ENCODE results near the gene PGA3. TPM values are rescaled to one million over a fixed set of nuclear protein-coding genes. Genes with fewer than 3 reads are reported as not detected.
"Not testable (repeated sequence)": the region's sequence is repeated elsewhere in the genome, so short reads cannot be mapped to it uniquely, and the experiment has no call there.

The PGA3 gene
- total RNA-seq (2014; rRNA removed; shearing (Covaris generic)) = 0.34 TPM in 1 of 2 replicates, not detected in the other

DNA sequence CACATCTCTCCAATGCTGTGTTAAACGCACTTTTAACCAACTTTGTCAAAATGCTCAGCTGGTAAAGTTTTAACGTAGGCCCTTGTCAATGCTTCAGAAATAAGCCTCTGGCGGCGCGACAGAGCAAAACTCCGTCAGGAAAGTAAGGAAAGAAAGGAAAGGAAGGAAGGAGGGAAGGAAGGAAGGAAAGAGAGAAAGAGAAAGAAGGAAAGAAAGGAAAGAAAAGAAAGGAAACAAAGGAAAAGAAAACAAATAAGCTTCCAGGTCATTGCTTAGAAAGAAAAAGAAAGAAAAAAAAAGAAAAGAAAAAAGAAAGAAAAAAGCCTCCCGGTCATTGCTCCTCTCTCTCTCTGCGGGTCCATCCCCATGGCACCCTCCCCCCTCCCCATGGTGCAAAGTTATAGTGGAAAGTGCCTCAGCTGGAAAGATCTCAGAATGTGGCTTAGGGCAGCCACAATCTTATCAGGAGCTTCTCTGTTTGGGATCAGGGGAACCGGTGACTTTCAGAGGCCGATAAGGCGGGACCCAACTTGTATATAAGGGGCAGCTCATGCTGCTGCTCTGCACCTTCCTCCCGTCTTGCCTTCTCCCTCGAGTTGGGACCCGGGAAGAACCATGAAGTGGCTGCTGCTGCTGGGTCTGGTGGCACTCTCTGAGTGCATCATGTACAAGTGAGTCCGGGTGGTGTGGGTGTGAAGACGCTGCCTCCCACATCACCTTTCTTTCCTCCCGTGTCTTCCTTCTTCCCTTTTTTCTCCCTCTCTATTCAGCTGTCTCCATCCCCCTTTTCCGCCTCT lies at the start of gene PGA3:
TSS of gene PGA3 (plus strand) at position 566 of the 797 bp plus-strand sequence. CDS start at position 616, 50 bp downstream.
- not testable (repeated sequence) for DNase-seq (ENCODE audit: low spot score)

DNA sequence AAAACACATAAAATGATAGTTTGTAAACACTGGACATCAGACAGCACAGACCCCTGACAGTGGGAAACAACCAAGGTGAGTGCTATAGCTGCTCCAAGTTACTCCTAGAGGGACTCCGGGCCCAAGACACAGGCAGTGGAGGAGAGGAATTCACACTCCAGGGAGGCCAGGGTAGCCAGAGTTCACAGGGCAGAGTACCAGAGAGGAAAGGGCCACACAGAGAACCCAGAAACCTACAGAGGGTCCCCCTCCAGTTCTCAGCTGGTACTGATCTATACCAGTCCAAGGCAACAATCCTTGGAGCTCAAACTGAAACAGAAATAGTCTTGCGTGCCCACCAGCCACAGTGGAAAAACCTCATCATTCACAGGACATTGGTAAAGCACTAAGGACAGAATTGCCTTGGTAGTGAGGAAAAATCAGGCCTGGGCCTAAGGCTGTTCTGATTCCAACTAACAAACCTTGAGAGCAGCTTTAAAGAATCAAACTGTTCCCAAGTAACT lies 49.7 kb upstream of the PGA3 start:
- DNase-seq (ENCODE audit: low spot score) = no peak

DNA sequence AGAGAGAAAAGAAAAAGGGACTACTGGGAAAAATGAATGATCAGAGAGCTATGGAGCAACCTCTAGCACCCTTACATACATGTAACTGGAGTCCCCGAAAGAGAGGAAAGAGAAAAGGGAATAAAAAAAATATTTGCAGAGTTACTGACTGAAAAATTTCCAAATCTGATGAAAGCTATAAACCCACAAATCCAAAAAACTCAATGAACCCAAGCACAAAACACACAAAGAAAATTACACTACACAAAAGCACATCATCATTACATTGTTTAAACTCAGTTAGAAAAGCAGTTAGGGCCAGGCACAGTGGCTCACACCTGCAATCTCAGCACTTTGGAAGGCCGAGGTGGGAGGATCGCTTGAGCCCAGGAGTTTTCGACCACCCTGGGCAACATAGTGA lies 48.8 kb upstream of the PGA3 start:
- DNase-seq (ENCODE audit: low spot score) = no peak

DNA sequence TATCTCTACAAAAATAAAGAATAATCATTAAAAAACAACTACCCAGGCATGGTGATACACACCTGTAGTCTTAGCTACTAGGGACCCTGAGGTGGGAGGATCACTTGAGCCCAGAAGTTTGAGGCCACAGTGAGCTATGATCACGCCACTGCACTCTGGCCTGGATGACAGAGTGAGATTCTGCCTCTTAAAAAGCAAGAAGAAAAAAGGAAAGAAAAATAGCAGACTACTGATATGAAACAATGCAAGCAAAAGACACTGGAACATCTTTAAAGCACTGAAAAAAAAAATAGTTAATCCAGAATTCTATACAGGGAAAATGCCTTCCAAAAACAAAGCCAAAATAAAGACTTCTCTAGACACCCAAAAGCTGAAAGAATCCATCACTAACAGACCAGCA lies 48.0 kb upstream of the PGA3 start:
- no peak for DNase-seq (ENCODE audit: low spot score)

DNA sequence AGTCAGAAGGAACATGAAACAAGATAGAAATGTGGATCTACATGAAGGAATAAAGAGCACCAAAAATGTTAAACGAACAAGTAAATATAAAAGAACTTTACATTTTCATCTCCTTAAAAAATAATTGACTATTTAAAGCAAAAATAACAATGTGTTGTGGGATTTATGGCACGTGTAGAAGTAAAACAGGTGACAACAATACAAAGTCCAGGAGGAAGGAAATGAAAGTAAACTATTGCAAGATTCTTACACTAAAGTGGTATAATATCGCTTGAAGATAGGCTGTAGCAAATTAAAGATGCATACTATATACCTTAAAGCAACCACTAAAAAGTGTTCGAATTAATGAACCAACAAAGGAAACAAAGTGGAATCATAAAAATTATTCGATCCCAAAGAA lies 47.6 kb upstream of the PGA3 start:
- no peak for DNase-seq (ENCODE audit: low spot score)

DNA sequence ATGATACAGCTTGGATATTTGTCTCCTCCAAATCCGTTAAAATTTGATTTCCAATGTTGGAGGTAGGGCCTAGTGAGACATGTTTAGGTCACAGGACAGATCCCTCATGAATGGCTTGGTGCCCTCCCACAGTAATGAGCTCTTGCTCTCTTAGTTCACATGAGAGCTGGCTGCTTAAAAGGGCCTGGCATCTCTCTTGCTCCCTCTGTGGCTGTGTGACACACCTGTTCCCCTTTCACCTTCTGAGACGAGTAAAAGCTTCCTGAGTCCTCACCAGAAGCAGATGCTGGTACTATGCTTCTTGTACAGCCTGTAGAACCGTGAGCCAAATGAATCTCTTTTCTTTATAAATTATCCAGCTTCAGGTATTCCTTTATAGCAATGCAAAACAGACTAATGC lies 45.6 kb upstream of the PGA3 start:
- peak; percentile 49 for DNase-seq (ENCODE audit: low spot score)

DNA sequence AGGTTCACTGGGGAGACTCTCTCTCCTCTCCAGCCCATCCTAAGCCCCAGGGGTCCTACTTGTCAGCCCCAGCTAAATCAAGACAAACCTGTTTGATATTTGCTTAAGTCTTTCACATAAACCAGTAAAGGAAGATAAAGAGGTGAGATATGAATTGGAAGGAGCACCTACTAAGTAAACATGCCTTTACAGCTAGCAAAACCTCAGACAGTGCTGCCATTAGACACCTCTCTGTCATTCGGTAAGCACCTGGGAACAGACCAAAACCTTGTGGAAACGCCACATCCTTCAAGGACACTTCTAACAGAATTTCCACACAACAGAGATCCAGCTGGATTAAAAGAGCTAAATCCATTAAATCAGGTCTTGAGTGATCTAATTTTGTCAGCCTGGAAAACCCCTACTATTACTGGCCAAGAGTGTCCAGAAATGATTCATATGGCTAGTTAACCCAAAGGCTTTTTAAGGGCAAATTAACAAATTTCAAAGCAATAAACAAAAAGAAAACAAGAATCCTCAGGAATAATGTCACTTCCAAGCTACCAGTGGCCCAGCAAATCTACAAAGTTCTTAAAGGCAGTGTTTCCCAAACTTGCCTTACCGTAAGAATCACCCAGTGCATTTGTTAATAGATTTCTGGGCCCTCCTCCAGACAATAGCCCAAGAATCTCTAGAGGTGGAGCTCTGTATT lies 44.5 kb upstream of the PGA3 start:
- peak; percentile 77 for DNase-seq (ENCODE audit: low spot score)

DNA sequence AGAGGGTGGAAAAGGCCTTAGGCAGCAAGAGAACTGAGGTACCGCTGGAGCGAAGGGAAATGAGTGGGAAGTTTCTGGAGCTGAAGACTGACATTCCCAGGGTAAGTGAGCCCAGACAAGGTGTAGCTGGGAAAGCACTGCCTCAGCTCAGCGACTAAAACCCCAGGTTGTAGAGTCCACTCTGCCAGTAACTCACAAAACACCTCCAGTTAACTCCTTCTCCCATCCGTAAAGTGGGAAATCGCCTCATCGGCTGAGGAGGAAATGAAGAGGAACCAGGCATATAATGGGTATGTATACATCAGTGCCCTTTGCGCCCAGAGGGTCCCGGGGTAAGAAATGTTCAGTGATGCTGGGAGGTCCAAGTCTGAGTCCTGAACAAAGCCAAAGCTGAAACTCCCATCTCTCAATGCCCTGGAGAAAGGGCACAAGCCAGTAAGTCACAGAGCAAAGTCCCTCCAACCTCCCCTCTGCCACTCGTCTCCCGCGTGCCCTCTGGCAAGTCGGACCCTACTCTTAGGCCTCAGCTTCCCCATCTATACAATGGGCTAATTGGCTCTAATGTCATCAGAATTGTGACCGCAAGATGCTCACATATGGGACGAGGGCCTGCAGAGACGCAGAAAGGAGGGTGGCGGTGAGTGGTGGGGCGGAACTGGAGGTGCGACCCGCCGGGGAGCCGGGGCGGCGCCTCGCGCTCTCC lies 42.7 kb upstream of the PGA3 start:
- DNase-seq (ENCODE audit: low spot score) = peak; percentile 64

DNA sequence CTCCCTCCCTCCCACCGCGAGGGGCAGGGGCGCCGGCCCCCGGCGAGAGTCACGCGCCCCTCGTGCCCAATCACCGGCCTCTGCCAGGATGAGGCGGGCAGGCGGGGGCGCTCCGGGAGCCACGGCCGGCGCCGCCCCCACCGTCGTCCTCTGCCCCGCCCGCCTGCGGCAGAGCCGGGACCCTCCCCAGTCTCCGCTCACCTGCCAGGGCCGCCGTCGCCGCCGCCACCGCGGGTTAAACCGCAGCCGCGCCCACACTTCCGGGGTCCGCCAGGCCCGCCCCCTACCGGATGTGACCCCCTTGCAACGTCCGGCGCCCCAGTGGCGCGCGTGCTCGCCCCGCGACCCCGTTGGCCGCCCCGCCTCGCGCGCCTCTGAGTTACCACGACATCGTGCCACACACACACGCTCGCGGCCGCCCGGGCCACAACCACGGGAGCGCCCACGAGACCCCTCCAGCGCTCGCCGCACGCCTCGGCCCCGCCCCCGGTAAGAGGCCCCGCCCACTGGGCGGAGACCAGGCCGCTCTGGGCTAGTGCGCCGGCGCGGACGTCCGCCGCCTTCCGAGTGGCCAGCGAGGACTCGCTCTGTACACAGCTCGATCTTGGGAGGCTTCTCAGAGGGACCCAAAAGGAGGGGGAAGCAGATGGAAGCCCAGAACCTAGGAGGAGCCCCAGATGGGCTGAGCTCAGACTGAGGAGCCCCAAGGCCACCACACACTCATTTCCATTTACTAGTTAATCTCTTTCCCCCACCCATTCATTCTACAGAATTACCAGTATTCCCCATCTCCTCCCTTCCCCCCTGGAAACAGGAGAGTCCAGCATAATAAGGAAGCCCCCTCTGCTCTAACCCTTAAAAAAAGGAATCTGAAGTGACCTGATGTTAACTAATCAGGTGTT lies 41.9 kb upstream of the PGA3 start, which contains the start of gene VPS37C:
TSS of gene VPS37C (minus strand) at position 237 of the 902 bp plus-strand sequence. CDS start 22,597 bp downstream, outside the sequence.
- peak; percentile 96 for DNase-seq (ENCODE audit: low spot score)

DNA sequence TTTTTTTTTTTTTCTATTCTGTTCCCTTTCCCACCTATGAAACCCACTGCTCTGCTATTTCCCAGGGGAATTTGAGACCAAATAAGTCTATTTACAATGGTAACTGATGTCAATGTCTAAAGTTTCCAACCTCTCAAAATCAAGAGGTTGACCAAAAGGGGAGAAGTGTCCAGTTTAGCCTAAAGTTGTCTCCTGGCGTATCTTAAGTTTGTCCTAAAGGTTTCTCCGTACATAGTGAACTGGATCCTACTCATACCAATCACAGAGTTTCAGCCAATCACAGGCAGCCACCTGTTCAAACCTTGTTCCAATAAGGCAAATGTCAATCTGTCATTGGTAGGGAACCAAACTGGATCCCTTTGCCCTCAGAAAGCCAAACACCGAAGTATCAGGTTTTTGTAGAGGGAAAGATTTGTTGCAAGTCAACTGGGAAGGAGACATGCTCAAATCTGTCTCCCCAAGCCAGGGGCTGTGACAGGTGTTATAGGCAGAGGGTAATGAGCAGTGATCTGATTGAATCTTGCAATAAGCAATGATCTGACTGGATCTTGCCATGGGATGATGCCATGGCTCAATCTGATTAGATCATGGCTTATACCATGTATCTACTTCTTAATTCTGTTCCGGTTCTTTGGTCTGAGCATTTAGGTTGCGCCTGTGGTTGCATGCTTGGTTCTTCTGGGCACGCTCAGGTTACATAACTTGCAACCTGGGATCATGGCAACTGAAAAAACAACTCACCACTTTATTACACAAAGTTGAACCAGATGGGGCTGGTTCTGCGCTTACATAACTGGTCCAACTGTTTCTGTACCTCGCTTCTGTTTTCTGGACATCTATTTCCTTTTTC lies 41.0 kb upstream of the PGA3 start:
- peak; percentile 66 for DNase-seq (ENCODE audit: low spot score)

DNA sequence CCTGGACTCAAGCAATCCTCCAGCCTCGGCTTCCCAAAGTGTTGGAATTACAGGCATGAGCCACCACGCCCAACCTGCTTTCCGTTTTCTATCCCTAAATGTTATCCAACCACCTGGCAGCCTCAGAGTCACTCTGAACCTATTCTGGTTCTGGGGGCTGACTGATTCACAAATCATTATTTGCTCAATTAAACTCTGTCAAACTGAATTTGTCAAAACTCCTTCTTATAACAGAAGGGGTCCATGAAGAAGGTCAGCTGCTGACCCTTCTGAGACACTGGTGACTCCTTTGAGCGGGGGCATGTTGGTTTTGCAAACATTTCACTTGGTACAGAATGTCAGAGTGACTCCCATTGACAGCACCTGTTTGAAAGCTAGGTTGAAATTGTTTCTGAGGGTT lies 40.3 kb upstream of the PGA3 start:
- DNase-seq (ENCODE audit: low spot score) = no peak

DNA sequence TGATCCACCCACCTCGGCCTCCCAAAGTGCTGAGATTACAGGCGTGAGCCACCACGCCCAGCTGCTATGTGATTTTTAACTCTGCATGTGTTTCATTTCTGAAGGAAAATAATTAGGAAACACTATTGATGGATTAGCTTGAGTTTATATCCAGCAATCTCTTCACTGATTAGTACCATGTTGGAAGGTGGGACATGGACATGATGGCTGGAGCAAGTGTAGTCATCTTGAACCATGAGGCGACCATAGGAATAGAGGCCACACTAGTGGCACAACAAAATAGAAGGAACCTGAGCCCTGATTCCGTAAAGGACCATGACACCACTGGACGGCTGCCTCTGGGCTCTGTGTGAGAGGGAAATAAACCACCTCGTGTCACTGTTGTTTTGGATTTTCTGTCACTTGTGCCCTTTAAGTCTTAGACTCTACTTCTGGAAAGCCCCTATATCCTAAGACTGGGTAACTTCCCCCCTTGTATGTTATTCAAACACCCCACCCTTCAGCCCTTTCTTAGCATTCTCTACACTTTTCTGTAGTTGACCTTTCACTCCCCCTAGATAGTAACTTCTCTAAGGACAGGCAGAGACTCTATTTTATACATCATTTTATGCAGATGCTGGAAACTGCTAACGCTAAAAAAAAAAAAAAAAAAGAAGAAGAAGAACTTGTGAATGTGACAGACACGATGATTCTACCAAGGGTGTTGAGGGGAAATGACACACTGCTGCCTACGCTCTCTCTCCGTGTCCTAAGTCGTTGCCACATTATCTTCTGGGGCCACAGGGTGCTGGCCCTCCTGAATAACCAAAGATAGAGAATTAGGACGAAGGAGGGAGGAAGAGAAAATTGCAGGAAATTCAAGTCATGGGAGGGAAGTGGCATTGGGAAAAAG lies 39.4 kb upstream of the PGA3 start:
- no peak for DNase-seq (ENCODE audit: low spot score)

DNA sequence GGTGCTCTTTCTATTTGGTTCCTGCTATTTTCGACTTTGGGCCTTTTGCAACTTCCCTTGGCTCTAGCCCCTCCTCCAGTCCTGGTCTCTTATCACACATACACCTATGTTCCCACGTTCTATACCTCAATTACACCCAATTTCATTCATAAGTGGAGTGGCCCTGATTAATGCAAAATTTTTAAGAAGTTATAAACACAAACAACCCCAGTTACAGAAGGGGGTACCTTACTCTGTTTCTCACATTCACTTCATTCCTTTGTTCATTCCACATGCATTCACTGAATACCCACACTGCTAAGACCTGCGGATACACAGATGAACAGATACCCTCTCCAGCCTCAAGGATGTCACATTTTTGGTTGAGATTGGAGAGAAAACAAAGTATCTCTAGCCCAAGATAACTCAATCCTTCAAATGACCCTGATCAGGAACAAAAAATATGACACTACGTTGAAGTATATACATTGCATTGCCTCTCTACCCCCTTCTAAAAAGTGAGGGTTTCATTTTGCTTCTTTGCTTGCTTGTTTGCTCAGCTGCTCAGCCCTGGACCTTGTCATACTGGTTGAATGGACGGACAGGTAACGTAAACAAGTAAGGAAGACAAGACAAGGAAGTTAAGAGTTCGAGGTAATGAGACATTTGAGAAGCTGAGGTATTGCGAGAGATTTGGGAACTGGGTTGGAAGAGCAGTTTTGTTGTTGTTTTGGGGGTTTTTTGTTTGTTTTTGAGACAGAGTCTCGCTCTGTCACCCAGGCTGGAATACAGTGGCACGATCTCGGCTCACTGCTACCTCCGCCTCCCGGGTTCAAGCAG lies 38.5 kb upstream of the PGA3 start:
- DNase-seq (ENCODE audit: low spot score) = peak; percentile 25

DNA sequence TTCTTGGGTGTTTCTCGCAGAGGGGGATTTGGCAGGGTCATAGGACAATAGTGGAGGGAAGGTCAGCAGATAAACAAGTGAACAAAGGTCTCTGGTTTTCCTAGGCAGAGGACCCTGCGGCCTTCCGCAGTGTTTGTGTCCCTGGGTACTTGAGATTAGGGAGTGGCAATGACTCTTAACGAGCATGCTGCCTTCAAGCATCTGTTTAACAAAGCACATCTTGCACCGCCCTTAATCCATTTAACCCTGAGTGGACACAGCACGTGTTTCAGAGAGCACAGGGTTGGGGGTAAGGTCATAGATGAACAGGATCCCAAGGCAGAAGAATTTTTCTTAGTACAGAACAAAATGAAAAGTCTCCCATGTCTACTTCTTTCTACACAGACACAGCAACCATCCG lies 37.5 kb upstream of the PGA3 start:
- DNase-seq (ENCODE audit: low spot score) = not testable (repeated sequence)

DNA sequence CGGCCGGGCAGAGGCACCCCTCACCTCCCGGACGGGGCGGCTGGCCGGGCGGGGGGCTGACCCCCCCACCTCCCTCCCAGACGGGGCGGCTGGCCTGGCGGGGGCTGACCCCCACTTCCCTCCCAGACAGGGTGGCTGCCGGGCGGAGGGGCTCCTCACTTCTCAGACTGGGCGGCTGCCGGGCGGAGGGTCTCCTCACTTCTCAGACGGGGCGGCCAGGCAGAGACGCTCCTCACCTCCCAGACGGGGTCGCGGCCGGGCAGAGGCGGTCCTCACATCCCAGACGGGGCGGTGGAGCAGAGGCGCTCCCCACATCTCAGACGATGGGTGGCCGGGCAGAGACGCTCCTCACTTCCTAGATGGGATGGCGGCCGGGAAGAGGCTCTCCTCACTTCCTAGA lies 37.0 kb upstream of the PGA3 start:
- DNase-seq (ENCODE audit: low spot score) = not testable (repeated sequence)

DNA sequence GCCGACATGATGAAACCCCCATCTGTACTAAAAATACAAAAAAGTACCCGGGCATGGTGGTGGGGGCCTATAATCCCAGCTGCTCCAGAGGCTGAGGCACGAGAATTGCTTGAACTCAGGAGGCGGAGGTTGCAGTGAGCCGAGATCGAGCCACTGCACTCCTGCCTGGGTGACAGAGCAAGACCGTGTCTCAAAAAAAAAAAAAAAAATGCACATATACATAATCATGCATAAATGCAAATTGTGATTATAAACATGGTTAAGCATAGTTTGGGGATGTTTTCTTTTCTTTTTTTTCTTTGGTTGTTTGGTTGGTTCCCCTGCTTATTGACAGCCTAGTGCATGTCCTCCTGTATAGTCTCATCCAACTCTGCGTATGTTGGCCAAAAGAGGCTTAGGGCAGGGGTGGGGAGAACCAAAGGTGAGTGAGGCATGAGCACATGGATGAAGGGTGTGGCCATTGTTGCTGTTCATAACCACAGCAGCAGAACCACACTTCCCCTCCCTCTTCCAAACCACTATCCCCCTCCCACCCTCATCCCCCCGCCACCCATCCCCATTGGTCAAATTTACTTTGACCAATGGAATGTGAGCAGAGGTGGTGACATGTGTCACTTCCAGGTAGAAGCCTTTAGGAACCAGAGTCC lies 35.1 kb upstream of the PGA3 start:
- DNase-seq (ENCODE audit: low spot score) = no peak

DNA sequence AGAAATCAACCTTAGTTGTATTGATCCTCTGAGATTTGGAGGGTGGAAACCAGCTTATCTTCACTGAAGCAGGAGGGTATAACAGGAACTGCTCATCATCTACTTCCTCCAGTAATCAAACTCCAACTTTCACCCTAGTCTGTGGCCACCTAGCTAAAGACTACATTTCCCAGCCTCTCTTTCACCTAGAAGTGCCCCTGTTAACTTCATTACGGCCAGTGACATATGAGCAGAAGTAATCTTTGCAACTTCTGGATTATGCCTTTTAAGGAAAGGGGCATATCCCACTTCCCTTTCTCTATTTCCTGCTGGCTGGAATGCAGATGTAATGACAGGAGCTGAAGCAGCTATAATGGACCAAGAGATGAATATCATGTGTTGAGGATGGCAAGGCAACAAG lies 34.5 kb upstream of the PGA3 start:
- no peak for DNase-seq (ENCODE audit: low spot score)

DNA sequence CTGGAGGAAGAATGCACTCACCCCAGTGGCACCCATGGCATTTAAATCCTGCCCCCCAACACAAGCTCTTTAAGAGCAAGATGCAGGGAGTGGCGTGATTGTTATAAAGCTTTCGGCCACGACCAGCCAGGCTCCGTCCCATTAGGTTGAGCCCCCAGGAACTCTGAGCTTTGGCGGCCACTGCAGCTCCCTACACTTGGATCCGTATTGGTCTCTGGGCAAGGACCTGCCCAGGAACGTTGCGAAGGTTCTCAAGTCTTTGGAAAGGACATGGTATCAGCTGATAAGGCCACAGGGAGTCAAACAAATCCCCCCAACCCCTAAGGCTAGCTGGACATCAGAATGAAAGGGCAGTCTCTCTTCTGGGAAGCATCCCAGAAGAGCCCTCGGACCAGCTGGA lies 32.7 kb upstream of the PGA3 start:
- DNase-seq (ENCODE audit: low spot score) = no peak

Measured in HT-29 (cell line).